ENCODE data around the gene SMCR8. TPM values are rescaled to one million over a fixed set of nuclear protein-coding genes. Genes with fewer than 3 reads are reported as not detected.

Gene SMCR8
- total and polyA plus RNA-seq, 4 donors, result 9.1 to 11.2 (median 10.0) TPM

- no peak overlapping the region for H3K27ac ChIP-seq (ENCODE audit: low read depth, low read length)
- 91% methylated on average over 16 of the region's 16 CpGs for WGBS (ENCODE audit: insufficient coverage)
- peaks cover 73% of the 10 kb centered on the region for H3K36me3 ChIP-seq (ENCODE audit: control insufficient read depth, insufficient read depth, low read length)
- H3K4me3 ChIP-seq (ENCODE audit: low read depth, low read length), result no peak overlapping the region
- peaks cover 27% of the 10 kb centered on the region for H3K4me1 ChIP-seq (ENCODE audit: control insufficient read depth, insufficient read depth, low read length)
- no peaks in the 10 kb centered on the region for H3K27me3 ChIP-seq (ENCODE audit: control insufficient read depth, insufficient read depth, low read length)
- no peaks in the 10 kb centered on the region for H3K9me3 ChIP-seq (ENCODE audit: control insufficient read depth, insufficient read depth, low read length)
- no peak for DNase-seq (ENCODE audit: low read depth in 4 of 6, low spot score in 6 of 6)
These were observed 8.5 kb downstream of the SMCR8 start for GRCh38 chr17:18323507-18324139.

GRCh38 chr17:18324140-18325050, 9.3 kb downstream of the SMCR8 start:
- Histone ChIP-seq H3K36me3 (ENCODE audit: control insufficient read depth, insufficient read depth, low read length) (peaks cover 73% of the 10 kb centered on the region), H3K4me1 (ENCODE audit: control insufficient read depth, insufficient read depth, low read length) (peaks cover 20% of the 10 kb centered on the region), H3K27ac (ENCODE audit: low read depth, low read length) (no peak overlapping the region), H3K27me3 (ENCODE audit: control insufficient read depth, insufficient read depth, low read length) (no peaks in the 10 kb centered on the region), H3K9me3 (ENCODE audit: control insufficient read depth, insufficient read depth, low read length) (no peaks in the 10 kb centered on the region), H3K4me3 (ENCODE audit: low read depth, low read length) (no peak overlapping the region)
- WGBS (ENCODE audit: insufficient coverage), result 93% methylated on average over 23 of the region's 27 CpGs
- peak in 1 of 6 donors; percentile 56 for DNase-seq (ENCODE audit: low read depth in 4 of 6, low spot score in 6 of 6)

DNA sequence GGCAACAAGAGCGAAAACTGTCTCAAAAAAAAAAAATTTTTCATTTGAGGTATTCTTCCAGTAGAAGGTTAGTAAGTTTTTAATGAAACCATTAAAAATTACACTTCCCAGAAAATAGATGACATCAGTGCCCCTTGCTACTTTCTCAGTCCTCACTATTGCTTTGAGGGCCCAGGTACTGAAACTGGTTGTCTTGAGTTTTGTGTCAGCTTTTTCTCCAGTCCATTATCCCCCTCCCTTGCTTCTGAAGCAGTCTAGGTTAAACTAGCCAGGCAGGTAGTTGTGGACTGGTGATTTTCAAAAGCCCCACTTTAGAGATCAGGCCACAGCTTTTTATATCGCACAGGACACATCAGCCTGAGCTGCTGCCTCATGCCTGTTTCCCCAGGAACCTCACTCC, 10.9 kb downstream of the SMCR8 start:
- no peak overlapping the region for H3K27ac ChIP-seq (ENCODE audit: low read depth, low read length)
- peaks cover 5% of the 10 kb centered on the region for H3K4me1 ChIP-seq (ENCODE audit: control insufficient read depth, insufficient read depth, low read length)
- H3K4me3 ChIP-seq (ENCODE audit: low read depth, low read length), result no peak overlapping the region
- DNase-seq (ENCODE audit: low read depth in 4 of 6, low spot score in 6 of 6), result no peak
- H3K27me3 ChIP-seq (ENCODE audit: control insufficient read depth, insufficient read depth, low read length), result no peaks in the 10 kb centered on the region
- H3K9me3 ChIP-seq (ENCODE audit: control insufficient read depth, insufficient read depth, low read length), result no peaks in the 10 kb centered on the region
- no CpG with 5 or more reads among the region's 2 CpGs for WGBS (ENCODE audit: insufficient coverage)
- H3K36me3 ChIP-seq (ENCODE audit: control insufficient read depth, insufficient read depth, low read length), result peaks cover 80% of the 10 kb centered on the region

DNA sequence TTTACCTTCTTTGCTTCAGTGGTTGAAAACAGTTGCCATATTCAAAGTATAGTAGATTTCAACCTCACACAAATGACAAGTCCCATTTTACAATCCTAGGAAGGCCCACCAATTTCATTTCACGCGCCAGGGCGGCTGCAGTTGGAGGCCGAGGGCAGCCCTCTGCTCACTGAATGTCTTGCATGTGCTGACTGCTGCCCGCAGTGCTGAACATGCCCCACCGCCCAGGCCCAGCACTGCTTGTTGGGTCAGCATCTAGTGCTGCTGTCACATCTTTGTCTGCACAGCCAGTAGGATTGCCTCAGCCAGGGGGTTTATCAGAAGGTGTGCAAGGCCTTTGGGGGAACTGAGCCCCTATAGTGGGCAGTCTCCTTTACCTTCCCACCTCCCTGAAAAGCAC, 11.5 kb downstream of the SMCR8 start:
- H3K4me3 ChIP-seq (ENCODE audit: low read depth, low read length), result no peak overlapping the region
- H3K27ac ChIP-seq (ENCODE audit: low read depth, low read length), result no peak overlapping the region
- no peaks in the 10 kb centered on the region for H3K9me3 ChIP-seq (ENCODE audit: control insufficient read depth, insufficient read depth, low read length)
- H3K36me3 ChIP-seq (ENCODE audit: control insufficient read depth, insufficient read depth, low read length), result peaks cover 81% of the 10 kb centered on the region
- no peaks in the 10 kb centered on the region for H3K27me3 ChIP-seq (ENCODE audit: control insufficient read depth, insufficient read depth, low read length)
- DNase-seq (ENCODE audit: low read depth in 4 of 6, low spot score in 6 of 6), result no peak
- peaks cover 2% of the 10 kb centered on the region for H3K4me1 ChIP-seq (ENCODE audit: control insufficient read depth, insufficient read depth, low read length)
- whole genome bisulfite sequencing (ENCODE audit: insufficient coverage), result 94% methylated on average over 6 of the region's 6 CpGs

DNA sequence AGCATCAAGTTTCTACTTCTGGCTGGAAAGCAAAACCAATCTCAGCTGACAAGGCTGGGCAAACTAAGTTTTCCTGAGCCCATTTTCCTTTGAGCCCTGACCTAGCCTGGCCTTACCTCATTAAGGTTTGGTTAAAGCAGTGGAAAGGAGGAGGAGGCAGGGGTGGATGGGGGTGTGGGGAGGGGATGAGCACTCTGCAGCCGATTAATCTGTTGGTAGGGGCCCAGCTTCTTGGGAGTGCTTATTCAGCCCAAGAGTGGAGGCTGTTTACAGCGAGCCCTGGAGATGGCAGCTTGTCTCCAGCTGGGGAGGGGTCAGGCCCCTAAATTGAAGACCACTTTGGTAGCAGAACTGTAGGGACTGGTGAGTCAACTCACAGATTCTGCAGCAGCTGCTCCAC, 12.0 kb downstream of the SMCR8 start:
- 82% methylated on average over 2 of the region's 2 CpGs for WGBS (ENCODE audit: insufficient coverage)
- Histone ChIP-seq H3K9me3 (ENCODE audit: control insufficient read depth, insufficient read depth, low read length) (no peaks in the 10 kb centered on the region), H3K27ac (ENCODE audit: low read depth, low read length) (no peak overlapping the region), H3K4me1 (ENCODE audit: control insufficient read depth, insufficient read depth, low read length) (peaks cover 2% of the 10 kb centered on the region), H3K27me3 (ENCODE audit: control insufficient read depth, insufficient read depth, low read length) (no peaks in the 10 kb centered on the region), H3K4me3 (ENCODE audit: low read depth, low read length) (no peak overlapping the region), H3K36me3 (ENCODE audit: control insufficient read depth, insufficient read depth, low read length) (peaks cover 84% of the 10 kb centered on the region)
- no peak for DNase-seq (ENCODE audit: low read depth in 4 of 6, low spot score in 6 of 6)

DNA sequence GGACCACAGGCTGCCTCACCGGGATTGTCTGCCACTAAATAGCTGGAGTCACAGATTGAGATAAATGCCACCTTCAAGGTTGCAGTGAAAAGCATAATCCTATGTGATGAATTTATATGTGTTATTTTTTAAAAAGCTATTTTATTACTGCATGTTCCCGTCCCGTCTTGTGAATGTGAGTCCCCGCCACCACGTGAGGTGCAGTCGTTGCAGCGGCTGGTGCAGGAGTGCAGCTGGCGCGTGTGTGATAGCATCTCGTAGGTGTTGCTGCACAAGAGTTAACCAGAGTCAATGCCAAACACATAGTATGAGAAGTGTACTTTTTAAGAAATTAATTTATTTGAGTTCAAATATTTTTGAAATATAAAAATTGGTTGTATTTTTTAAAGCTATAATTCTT, 12.5 kb downstream of the SMCR8 start:
- Histone ChIP-seq H3K27ac (ENCODE audit: low read depth, low read length) (no peak overlapping the region), H3K27me3 (ENCODE audit: control insufficient read depth, insufficient read depth, low read length) (no peaks in the 10 kb centered on the region), H3K36me3 (ENCODE audit: control insufficient read depth, insufficient read depth, low read length) (peaks cover 84% of the 10 kb centered on the region), H3K4me3 (ENCODE audit: low read depth, low read length) (no peak overlapping the region), H3K9me3 (ENCODE audit: control insufficient read depth, insufficient read depth, low read length) (no peaks in the 10 kb centered on the region), H3K4me1 (ENCODE audit: control insufficient read depth, insufficient read depth, low read length) (peaks cover 2% of the 10 kb centered on the region)
- 94% methylated on average over 9 of the region's 10 CpGs for WGBS (ENCODE audit: insufficient coverage)
- no peak for DNase-seq (ENCODE audit: low read depth in 4 of 6, low spot score in 6 of 6)

- no peaks in the 10 kb centered on the region for H3K27me3 ChIP-seq (ENCODE audit: control insufficient read depth, insufficient read depth, low read length)
- no peak overlapping the region for H3K27ac ChIP-seq (ENCODE audit: low read depth, low read length)
- no peaks in the 10 kb centered on the region for H3K9me3 ChIP-seq (ENCODE audit: control insufficient read depth, insufficient read depth, low read length)
- 88% methylated on average over 9 of the region's 9 CpGs for WGBS (ENCODE audit: insufficient coverage)
- H3K4me3 ChIP-seq (ENCODE audit: low read depth, low read length), result no peak overlapping the region
- no peak for DNase-seq (ENCODE audit: low read depth in 4 of 6, low spot score in 6 of 6)
- H3K4me1 ChIP-seq (ENCODE audit: control insufficient read depth, insufficient read depth, low read length), result peaks cover 2% of the 10 kb centered on the region
- peaks cover 78% of the 10 kb centered on the region for H3K36me3 ChIP-seq (ENCODE audit: control insufficient read depth, insufficient read depth, low read length)
These were observed 13.6 kb downstream of the SMCR8 start for GRCh38 chr17:18328643-18329204.

GRCh38 chr17:18331879-18332278, 16.8 kb downstream of the SMCR8 start:
- H3K36me3 ChIP-seq (ENCODE audit: control insufficient read depth, insufficient read depth, low read length), result peaks cover 80% of the 10 kb centered on the region
- 85% methylated on average over 6 of the region's 9 CpGs for WGBS (ENCODE audit: insufficient coverage)

DNA sequence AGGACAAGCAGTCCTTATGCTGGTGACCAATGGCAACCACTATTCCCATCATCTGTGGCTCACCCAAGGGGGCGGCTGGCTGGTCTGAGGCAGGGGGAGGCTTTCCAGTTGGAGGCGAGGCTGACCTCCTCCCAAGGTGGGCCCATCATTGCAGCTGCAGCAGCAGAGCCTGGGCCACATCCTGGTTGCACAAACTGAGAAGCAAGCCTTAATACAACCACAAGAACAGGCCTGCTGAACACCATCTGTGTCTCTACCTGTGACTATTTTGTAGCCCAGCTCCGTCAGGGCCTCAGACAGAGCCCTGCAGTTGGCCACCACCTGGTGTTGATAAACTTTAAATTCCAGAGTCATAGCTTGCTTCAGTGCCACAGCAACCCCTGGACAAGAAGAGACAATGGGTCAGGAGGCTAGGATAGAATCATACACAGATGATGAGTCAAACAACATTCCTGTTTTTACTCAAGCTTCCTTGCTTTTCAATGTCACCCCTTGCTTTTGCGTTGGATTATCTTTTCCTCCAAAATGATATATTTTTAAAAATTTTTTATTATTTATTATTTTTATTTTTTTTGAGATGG, 17.9 kb downstream of the SMCR8 start:
- no peaks in the 10 kb centered on the region for H3K4me1 ChIP-seq (ENCODE audit: control insufficient read depth, insufficient read depth, low read length)
- no peaks in the 10 kb centered on the region for H3K9me3 ChIP-seq (ENCODE audit: control insufficient read depth, insufficient read depth, low read length)
- H3K36me3 ChIP-seq (ENCODE audit: control insufficient read depth, insufficient read depth, low read length), result peaks cover 78% of the 10 kb centered on the region
- H3K4me3 ChIP-seq (ENCODE audit: low read depth, low read length), result no peak overlapping the region
- no peak for DNase-seq (ENCODE audit: low read depth in 4 of 6, low spot score in 6 of 6)
- H3K27ac ChIP-seq (ENCODE audit: low read depth, low read length), result no peak overlapping the region
- 63% methylated on average over 3 of the region's 4 CpGs for WGBS (ENCODE audit: insufficient coverage)
- no peaks in the 10 kb centered on the region for H3K27me3 ChIP-seq (ENCODE audit: control insufficient read depth, insufficient read depth, low read length)

More at GRCh38 chr17:18331879-18332278, 16.8 kb downstream of the SMCR8 start:
- H3K27ac ChIP-seq (ENCODE audit: low read depth, low read length), result no peak overlapping the region
- H3K27me3 ChIP-seq (ENCODE audit: control insufficient read depth, insufficient read depth, low read length), result no peaks in the 10 kb centered on the region
- H3K4me1 ChIP-seq (ENCODE audit: control insufficient read depth, insufficient read depth, low read length), result no peaks in the 10 kb centered on the region
- no peak overlapping the region for H3K4me3 ChIP-seq (ENCODE audit: low read depth, low read length)
- DNase-seq (ENCODE audit: low read depth in 4 of 6, low spot score in 6 of 6), result no peak
- no peaks in the 10 kb centered on the region for H3K9me3 ChIP-seq (ENCODE audit: control insufficient read depth, insufficient read depth, low read length)

Measured in spinal cord (tissue), 10 donors.